AG10803 (cell line): ENCODE data around the gene GOSR2.
A peak's percentile ranks its signal among the peaks of the same experiment; 100 is the strongest.

ENCODE experiments used
- DNase-seq: peaks from one replicate; pipeline ENCODE4 v3.0.0; 2010; ENCODE audit warnings: low read depth
- H3K4me3 ChIP-seq: 2 replicates; pipeline ENCODE4 v1.5.1; 2011; ENCODE audit warnings: mild to moderate bottlenecking, low read length, control low read depth
- TF ChIP-seq, protein P1 (sequence below): conservative IDR thresholded peaks from 2 replicates; pipeline ENCODE4 v1.5.1; 2011; ENCODE audit warnings: mild to moderate bottlenecking, low read length, control low read depth, inconsistent platforms

Gene GOSR2

DNA sequence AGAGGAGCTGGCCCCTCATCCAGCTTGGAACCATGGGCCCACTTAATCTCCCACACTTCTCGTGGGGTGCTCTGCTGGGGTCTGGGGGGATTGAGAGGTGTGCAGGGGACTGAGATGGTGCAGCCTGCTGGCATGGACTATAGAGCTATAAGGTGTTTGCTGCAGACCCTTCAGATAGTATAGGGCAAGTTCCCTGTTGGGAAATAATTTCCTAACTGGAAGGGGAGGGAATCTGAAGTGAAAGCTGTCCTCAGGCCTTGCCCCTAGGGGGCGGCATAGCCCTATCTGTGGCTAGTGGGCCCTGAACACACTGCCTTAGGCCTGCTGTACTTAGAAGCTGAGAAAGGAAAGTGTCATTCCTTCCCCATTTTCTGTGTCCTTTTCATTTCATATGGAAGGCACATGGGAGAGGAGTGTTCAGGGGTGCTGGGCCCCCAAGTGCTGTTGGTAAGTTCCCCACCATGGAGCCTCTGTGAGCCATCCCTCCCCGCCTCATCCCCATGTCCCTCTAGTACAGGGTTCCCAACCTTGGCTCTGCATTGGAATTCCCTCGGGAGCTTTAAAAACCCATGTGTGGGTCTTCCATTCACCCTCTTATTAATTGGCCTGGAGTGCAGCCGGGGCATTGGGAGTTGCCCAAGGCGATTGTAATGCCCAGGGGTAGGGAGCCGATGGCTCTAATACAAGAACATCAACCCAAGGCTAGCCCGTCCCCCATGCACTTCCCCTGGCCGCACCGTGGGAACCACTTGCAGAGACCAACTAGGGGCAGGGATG is 19.7 kb downstream of the GOSR2 start:
- TF ChIP-seq, protein P1, sequence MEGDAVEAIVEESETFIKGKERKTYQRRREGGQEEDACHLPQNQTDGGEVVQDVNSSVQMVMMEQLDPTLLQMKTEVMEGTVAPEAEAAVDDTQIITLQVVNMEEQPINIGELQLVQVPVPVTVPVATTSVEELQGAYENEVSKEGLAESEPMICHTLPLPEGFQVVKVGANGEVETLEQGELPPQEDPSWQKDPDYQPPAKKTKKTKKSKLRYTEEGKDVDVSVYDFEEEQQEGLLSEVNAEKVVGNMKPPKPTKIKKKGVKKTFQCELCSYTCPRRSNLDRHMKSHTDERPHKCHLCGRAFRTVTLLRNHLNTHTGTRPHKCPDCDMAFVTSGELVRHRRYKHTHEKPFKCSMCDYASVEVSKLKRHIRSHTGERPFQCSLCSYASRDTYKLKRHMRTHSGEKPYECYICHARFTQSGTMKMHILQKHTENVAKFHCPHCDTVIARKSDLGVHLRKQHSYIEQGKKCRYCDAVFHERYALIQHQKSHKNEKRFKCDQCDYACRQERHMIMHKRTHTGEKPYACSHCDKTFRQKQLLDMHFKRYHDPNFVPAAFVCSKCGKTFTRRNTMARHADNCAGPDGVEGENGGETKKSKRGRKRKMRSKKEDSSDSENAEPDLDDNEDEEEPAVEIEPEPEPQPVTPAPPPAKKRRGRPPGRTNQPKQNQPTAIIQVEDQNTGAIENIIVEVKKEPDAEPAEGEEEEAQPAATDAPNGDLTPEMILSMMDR = peak; percentile 98
- no peak overlapping the region for H3K4me3 ChIP-seq
- DNase-seq = peak; percentile 76

DNA sequence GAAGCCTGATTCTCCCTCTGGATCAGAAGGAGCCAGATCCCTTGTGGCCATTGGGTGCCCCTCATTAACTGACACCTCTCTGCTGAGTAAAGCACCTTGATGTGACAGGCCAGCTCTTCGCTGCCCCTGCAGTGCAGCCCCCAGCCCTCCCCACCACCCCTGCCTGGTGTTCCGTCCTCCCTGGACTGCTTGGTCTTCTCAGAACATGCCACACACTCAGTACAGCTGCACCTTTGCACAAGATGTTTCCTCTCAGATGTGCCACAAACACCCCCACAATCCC is 20.2 kb downstream of the GOSR2 start:
- TF ChIP-seq, protein P1 = no peak
- DNase-seq = no peak
- H3K4me3 ChIP-seq = no peak overlapping the region

DNA sequence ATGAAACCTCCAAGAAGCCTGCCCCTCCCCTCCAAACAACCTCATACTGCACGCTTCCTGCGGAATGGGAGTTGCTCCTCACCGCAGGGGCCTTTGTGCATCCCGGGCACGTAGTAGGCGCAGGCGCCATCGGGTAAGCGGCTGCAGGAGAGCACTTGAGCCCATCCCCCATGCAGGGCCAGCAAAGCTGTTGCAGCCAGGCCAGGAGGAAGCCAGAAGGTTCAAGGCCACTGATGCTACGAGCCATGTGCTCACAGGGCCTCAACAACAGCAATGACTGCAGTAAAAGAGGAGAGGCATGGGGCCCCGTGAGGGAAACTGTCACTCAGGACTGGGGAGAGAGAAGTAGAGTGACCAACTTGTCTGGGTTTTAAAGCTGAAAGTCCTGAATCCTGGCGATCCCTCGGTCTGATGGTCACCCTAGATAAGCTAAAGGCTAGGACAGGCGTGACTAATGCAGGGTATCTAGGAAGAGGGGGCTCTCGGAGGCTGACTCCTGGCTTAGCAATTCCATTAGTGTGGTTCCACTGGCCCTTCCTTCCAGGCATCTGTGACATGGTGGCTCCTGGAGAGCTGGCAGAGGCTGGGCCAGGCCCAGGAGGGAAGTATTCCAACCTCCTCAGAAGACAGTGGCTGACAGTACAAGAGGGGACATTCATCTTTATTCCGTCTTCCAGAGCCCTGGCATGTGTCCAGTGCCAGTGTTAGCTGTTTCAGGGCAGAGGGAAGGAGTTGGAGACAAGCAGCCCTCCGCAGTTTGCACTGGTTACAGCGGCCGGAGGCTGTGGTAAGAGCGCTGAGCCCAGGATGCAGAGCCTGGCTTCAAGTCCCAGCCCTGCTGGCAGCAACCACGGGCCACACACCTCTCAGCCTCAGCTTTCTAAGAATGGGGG is 20.8 kb downstream of the GOSR2 start:
- TF ChIP-seq, protein P1 = no peak
- no peak overlapping the region for H3K4me3 ChIP-seq
- DNase-seq = no peak

DNA sequence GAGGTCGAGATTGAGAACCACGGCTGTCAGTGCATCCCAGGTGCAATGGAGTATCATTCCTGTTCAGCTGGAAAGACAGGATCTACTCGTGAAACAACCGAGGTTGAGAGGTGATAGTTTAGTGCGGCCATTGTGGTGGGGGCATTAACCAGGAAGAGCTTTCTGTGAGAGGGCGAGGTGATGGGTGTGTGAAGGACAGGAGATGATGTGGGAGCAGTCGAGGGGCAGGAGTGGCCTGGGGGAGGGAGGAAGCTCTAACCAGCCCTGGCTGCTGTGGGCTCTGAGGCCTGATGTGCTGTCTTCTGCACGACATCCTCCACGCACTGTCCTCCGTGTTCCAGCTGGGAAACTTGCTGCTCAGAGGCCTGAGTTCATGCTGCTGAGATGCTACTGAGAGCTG is 22.0 kb downstream of the GOSR2 start:
- TF ChIP-seq, protein P1 = no peak
- no peak for DNase-seq
- no peak overlapping the region for H3K4me3 ChIP-seq

DNA sequence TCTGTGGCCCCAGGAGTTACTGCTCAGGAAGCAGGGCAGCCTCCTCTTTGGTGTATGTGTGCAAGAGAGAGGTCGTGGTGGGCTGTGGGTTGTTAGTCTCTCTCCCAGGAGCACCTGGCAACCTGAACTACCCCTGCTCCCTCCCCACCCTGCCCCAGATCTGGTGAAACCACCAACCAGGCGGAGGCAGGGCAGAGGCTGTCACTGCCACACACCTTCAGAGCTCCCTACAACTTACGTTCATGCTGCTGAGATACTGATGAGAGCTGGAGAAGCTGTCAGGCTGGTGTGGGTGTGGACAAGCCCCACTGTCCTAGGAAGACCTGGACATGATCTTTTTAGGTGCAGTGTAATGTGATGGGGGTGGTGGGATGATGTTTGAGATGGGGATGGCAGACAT is 24.3 kb downstream of the GOSR2 start:
- DNase-seq = no peak
- TF ChIP-seq, protein P1 = no peak
- H3K4me3 ChIP-seq = no peak overlapping the region

DNA sequence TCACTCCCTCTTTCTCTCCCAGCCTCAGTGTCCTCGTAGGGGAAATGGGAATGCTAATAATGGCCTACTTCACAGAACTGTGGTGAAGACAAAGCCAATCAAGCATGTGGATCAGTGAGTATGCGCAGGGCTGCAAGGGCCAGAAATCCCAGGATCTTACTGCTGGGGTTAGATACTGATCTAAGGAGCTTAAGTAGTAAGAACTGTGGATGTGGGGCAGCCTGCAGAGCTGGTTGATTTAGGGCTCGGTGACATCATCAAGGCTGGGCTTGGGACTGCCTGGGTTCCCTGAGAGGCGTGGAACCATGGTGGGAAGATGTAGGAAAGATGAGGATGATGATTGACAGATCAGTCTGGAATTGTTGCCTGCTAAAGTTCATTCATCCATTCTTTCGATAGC is 25.6 kb downstream of the GOSR2 start:
- DNase-seq = no peak
- no peak overlapping the region for H3K4me3 ChIP-seq
- TF ChIP-seq, protein P1 = no peak
